NT2/D1 (cell line): ENCODE measurements around the gene ZDHHC24.

Source experiments
- SUZ12 ChIP-seq: IDR thresholded peaks from 2 replicates; pipeline ENCODE4 v1.6.1; 2011; ENCODE audit not compliant: insufficient read length, insufficient read depth; ENCODE audit errors: extremely low read depth
- ZNF274 ChIP-seq: IDR thresholded peaks from 2 replicates; pipeline ENCODE4 v1.6.1; 2011; ENCODE audit warnings: mild to moderate bottlenecking, low read depth, low read length

DNA sequence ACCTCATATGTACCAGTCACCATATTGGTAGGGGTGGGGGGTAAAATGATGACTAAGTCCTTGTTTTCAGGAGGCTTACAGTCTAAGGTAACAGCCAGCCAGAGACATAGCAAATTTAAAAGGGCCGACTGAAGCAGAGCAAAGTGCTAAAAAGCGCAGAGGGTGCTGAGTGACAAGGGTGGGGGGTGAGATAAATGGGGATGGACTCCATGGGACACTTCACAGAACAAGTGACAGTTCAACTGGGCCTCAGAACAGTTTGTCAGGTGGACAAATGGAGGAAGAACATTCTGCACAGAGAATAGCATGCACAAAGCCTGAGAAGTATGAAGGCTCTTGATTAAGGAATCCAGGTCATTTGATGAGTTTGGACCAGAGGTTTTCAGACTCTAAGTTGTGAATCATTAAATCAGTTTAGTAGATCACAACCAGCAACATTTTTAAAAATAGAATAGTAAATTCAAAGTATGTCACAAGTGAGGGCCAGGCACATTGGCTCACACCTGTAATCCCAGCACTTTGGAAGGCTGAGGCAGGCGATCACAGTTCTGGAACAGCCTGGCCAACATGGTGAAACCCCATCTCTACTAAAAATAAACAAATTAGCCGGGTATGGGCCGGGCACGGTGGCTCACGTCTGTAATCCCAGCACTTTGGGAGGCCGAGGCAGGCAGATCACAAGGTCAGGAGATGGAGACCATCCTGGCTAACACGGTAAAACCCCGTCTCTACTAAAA is 21.4 kb downstream of the ZDHHC24 start:
- TF ChIP-seq ZNF274 (no peak), SUZ12 (no peak)
